NK-92 treated with Interleukin-12 subunit alpha and Interleukin-12 subunit beta, amount 100 ng/mL, for 24 hours (cell line): ENCODE measurements around the gene SDC4.

ENCODE experiments used
- DNase-seq: peaks from one replicate; lab custom pipeline; 2025; lab: John Stamatoyannopoulos, UW

SDC4 gene

GRCh38 chr20:45318948-45319347 is 29.3 kb downstream of the SDC4 start:
- DNase-seq, result no peak

DNA sequence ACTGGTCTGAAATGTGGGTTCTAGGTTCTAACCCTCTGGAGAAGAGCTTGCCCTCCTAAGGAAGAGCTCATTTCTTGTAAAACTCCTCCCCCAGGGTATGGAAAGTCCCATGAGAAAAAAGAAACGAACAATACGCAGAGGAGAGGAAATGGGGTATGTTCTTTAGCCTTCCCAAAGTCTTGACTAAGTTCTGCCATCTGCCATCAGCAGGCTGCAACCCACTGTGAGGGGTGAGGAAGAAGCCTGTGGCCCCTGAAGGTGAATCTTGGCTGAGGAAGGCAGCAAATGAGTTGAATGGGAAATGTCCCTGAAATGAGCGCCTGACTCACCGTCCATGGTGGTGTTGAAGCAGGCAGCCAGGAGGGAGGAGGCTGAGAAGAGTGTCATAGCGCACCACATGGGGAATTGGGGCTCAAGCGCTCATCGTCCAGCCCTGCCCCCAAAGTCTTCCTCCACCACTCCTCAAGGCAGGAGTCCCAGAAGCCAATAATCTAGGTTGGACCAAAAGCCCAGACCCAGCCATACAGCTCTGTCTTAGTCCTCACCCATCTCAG is 29.8 kb downstream of the SDC4 start:
- DNase-seq, result no peak

- no peak for DNase-seq
These were observed 30.4 kb downstream of the SDC4 start for GRCh38 chr20:45317826-45318225.

GRCh38 chr20:45316150-45317080 is 31.8 kb downstream of the SDC4 start:
- DNase-seq, result no peak

DNA sequence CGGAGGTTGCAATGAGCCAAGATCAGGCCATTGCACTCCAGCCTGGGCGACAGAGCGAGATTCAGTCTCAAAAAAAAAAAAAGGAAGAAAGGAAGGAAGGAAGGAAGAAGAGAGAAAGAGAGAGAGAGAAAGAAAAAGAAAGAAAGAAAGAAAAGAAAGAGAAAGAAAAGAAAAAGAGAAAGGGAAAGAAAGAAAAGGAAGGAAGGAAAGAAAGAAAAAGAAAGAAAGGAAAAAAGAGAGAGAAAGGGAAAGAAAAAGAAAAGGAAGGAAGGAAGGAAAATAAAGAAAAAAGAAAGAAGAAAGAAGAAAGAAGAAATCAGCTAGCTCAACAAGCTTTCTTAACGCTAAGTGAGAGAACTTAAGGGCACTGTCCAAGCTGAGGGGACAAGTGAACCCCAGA is 32.6 kb downstream of the SDC4 start:
- no peak for DNase-seq

- no peak for DNase-seq
These were observed 34.3 kb downstream of the SDC4 start for GRCh38 chr20:45313943-45314342.

- DNase-seq, result no peak
These were observed 35.0 kb downstream of the SDC4 start for GRCh38 chr20:45313065-45313695.

GRCh38 chr20:45312241-45312640 is 36.0 kb downstream of the SDC4 start:
- no peak for DNase-seq

- DNase-seq, result no peak
These were observed 36.5 kb downstream of the SDC4 start for GRCh38 chr20:45311589-45312211.

GRCh38 chr20:45309075-45309474 is 39.1 kb downstream of the SDC4 start:
- DNase-seq, result no peak

- DNase-seq, result no peak
These were observed 40.0 kb downstream of the SDC4 start, which contains the start of gene MATN4 for GRCh38 chr20:45308117-45308778. TSS of gene MATN4 (minus strand) at chr20:45308299. CDS start at chr20:45305582, 2,717 bp downstream.

- DNase-seq, result no peak
These were observed 41.1 kb downstream of the SDC4 start for GRCh38 chr20:45307076-45307640.

- no peak for DNase-seq
These were observed 41.7 kb downstream of the SDC4 start, which contains the start of gene RBPJL for GRCh38 chr20:45306431-45306982. TSS of gene RBPJL (plus strand) at chr20:45306840. CDS start at chr20:45306923, 83 bp downstream.

DNA sequence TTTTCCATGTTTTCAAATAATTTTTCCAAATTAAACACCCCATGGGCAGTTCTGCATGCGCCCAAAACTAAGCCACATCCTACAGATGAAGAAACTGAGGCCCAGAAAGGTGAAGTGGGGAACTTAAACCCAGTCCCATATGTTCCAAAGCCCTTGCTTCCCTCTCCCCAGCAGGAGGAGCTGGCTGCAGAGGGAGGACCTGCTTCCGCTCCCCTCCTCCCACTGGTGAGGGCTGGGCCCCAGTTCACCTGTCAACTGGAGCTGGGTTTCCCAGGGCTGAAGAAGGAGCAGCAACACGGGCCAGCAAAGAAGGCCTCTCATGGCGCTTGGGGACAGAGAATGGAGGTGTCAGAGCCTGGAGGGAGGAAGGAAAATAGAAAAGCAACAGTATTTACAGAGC is 43.0 kb downstream of the SDC4 start:
- DNase-seq, result no peak

GRCh38 chr20:45304464-45304999 is 43.7 kb downstream of the SDC4 start:
- DNase-seq, result no peak

GRCh38 chr20:45303586-45304463 is 44.4 kb downstream of the SDC4 start:
- no peak for DNase-seq

GRCh38 chr20:45301824-45302271 is 46.4 kb downstream of the SDC4 start:
- no peak for DNase-seq

- DNase-seq, result no peak
These were observed 47.3 kb downstream of the SDC4 start for GRCh38 chr20:45300961-45301360.

GRCh38 chr20:45299786-45300185 is 48.4 kb downstream of the SDC4 start:
- no peak for DNase-seq
